SK-N-SH treated with all-trans-retinoic acid at 6 μM for 48 hours (cell line): Measurements from ENCODE around the gene TMEM18.

Experiments used
- ARNTL ChIP-seq: fragments of 450-650 bp; formaldehyde crosslinking; IDR thresholded peaks from 2 replicates; pipeline ENCODE4 v1.5.0; 2020; ENCODE audit warnings: low read depth, mild to moderate bottlenecking, moderate library complexity, borderline replicate concordance
- ESRRG ChIP-seq: fragments of 250-450 bp; sonication (Bioruptor Pico); IDR thresholded peaks from 2 replicates; pipeline ENCODE4 v1.6.1; 2021; ENCODE audit warnings: mild to moderate bottlenecking
- RARB ChIP-seq: fragments of 250-450 bp; sonication (Bioruptor Pico); IDR thresholded peaks from 2 replicates; pipeline ENCODE4 v1.8.0; 2021; ENCODE audit warnings: mild to moderate bottlenecking, moderate library complexity
- TOX ChIP-seq: fragments of 250-450 bp; sonication (Bioruptor Pico); IDR thresholded peaks from 2 replicates; pipeline ENCODE4 v1.8.0; 2021; ENCODE audit warnings: mild to moderate bottlenecking, moderate library complexity, borderline replicate concordance
- ZFP3 ChIP-seq: fragments of 250-450 bp; sonication (Bioruptor Pico); IDR thresholded peaks from 2 replicates; pipeline ENCODE4 v1.5.0; 2020; ENCODE audit warnings: mild to moderate bottlenecking, moderate library complexity
- ZFP30 ChIP-seq: fragments of 450-650 bp; formaldehyde crosslinking; IDR thresholded peaks from 2 replicates; pipeline ENCODE4 v1.5.0; 2022; ENCODE audit warnings: mild to moderate bottlenecking, moderate library complexity
- ZNF70 ChIP-seq: fragments of 450-650 bp; formaldehyde crosslinking; IDR thresholded peaks from 2 replicates; pipeline ENCODE4 v1.5.0; 2020; ENCODE audit warnings: mild to moderate bottlenecking, moderate library complexity
- TF ChIP-seq, protein P1 (sequence below): fragments of 250-450 bp; sonication (Bioruptor Pico); IDR thresholded peaks from 2 replicates; pipeline ENCODE4 v1.8.0; 2020; ENCODE audit warnings: mild to moderate bottlenecking, moderate library complexity, borderline replicate concordance

DNA sequence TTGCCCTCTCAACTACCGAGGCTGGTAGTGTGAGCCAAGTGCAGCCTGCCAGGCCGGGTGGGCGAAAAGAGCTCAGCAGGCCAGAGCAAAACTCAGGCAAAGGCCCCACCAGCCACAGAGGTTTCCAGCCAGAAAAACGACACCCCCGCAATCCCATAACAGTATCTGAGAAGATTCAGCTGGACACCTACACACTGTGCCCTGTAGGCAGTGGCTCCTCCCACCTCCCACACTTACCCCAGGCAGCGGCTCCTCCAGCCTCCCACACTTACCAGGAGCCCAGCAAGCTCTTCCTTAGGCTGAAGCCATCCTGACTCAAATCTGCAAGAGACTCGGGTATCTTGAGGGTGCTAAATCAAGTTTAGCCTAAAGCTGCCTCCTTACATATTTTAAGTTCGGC, 15.6 kb upstream of the TMEM18 start:
- TF ChIP-seq ESRRG (no peak), TOX (CRISPR knock-in tag) (no peak), ZFP3 (CRISPR knock-in tag) (no peak), ZFP30 (CRISPR knock-in tag) (no peak), ZNF70 (CRISPR knock-in tag) (no peak), ARNTL (no peak), RARB (CRISPR knock-in tag) (no peak)
- TF ChIP-seq, protein P1, sequence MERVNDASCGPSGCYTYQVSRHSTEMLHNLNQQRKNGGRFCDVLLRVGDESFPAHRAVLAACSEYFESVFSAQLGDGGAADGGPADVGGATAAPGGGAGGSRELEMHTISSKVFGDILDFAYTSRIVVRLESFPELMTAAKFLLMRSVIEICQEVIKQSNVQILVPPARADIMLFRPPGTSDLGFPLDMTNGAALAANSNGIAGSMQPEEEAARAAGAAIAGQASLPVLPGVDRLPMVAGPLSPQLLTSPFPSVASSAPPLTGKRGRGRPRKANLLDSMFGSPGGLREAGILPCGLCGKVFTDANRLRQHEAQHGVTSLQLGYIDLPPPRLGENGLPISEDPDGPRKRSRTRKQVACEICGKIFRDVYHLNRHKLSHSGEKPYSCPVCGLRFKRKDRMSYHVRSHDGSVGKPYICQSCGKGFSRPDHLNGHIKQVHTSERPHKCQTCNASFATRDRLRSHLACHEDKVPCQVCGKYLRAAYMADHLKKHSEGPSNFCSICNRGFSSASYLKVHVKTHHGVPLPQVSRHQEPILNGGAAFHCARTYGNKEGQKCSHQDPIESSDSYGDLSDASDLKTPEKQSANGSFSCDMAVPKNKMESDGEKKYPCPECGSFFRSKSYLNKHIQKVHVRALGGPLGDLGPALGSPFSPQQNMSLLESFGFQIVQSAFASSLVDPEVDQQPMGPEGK (CRISPR knock-in tag), result no peak
